A375 (cell line): ENCODE results near the gene MRPL17. TPM values are rescaled to one million over a fixed set of nuclear protein-coding genes. Genes with fewer than 3 reads are reported as not detected.

Source experiments
- total RNA-seq: library from RNA; depleted of rRNA; stranded (reverse); fragments of >200 nt; shearing (Covaris generic); gene quantifications from 2 replicates; pipeline ENCODE4 v1.2.3, GENCODE V29; 2014; rRNA removed

MRPL17 gene
- total RNA-seq: 74.3 and 78.2 TPM in 2 replicates

GRCh38 chr11:6682936-6683861 is at the start of gene MRPL17:
Gene MRPL17, minus strand, starts transcription at chr11:6683340. Its CDS starts 44 bp downstream, at chr11:6683296.

DNA sequence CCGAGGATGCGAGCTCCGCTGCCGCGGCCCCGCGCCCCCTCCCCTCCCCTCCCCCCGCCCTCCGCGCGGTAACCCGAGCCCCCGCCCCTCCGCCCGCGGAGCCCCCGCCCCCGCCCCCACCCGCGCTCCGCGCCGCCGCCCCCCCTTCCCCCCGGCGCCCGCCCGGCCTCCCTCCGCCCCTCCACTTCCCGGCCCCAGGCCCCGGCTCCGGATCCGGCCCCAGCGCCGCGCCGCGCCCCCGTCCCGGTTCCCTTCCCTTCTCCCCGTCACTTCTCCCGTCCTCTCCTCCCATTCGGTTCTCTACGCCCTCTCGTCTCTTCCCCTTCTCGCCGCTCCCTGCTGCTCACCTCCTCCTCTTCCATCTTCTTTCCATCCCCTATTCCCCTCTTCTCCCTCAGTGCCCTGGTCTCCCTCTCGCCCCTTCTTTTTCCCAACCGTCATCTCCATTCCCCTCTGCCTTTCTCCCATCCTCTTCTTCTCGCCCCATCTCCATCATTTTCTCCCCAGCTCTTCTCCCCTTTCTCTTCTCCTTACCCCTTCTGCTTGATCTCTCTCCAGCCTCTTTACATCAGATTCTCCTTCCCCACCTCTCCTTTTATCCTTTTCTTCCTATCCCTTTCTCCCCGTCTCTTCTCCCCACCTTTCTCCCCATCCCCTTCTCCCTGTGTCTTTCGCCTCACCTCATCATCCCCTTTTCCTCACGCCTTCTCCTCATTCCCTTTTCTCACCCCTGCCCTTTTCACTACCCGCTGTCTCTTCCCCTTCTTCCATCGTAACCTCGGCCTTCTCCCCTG is 27.2 kb downstream of the MRPL17 start, which contains the start of gene DCHS1:
Gene DCHS1 (minus strand): TSS at position 20 of the 794 bp plus-strand sequence. CDS start 14,196 bp downstream, outside the sequence.

Other genes starting within 250 kb of the MRPL17 start
- 0.45 and 0.53 TPM in 2 replicates for gene HPX, start 242.4 kb downstream of the MRPL17 start, total RNA-seq
- gene TRIM3, start 209.4 kb downstream of the MRPL17 start, total RNA-seq: 12.4 TPM in 2 replicates
- gene ARFIP2, start 202.0 kb downstream of the MRPL17 start, total RNA-seq: 72.9 and 85.0 TPM in 2 replicates
- gene TIMM10B, start 201.8 kb downstream of the MRPL17 start, total RNA-seq: 24.4 and 34.9 TPM in 2 replicates
- 12.2 and 12.9 TPM in 2 replicates for gene DNHD1, start 186.1 kb downstream of the MRPL17 start, total RNA-seq
- 14.3 and 18.4 TPM in 2 replicates for gene RRP8, start 79.7 kb downstream of the MRPL17 start, total RNA-seq
- gene ILK, start 79.6 kb downstream of the MRPL17 start, total RNA-seq: 64.3 and 66.9 TPM in 2 replicates
- gene TAF10, start 71.1 kb downstream of the MRPL17 start, total RNA-seq: 126 and 155 TPM in 2 replicates
- gene TPP1, start 63.9 kb downstream of the MRPL17 start, total RNA-seq: 11.5 and 14.2 TPM in 2 replicates
- 0.90 and 1.1 TPM in 2 replicates for gene DCHS1, start 27.5 kb downstream of the MRPL17 start, total RNA-seq
- 0.08 TPM in 1 of 2 replicates, not detected in the other for gene OR2AG2, start 88.6 kb upstream of the MRPL17 start, total RNA-seq
- gene OR2AG1, start 99.7 kb upstream of the MRPL17 start, total RNA-seq: not detected in 2 replicates
- 0.11 and 0.19 TPM in 2 replicates for gene OR6A2, start 116.3 kb upstream of the MRPL17 start, total RNA-seq
- gene OR10A5, start 162.3 kb upstream of the MRPL17 start, total RNA-seq: not detected in 2 replicates
- gene OR10A2, start 179.7 kb upstream of the MRPL17 start, total RNA-seq: not detected in 2 replicates
- not detected in 2 replicates for gene OR10A4, start 193.3 kb upstream of the MRPL17 start, total RNA-seq
- gene OR2D2, start 209.2 kb upstream of the MRPL17 start, total RNA-seq: 0.40 TPM in 1 of 2 replicates, not detected in the other
- gene OR2D3, start 237.7 kb upstream of the MRPL17 start, total RNA-seq: not detected in 2 replicates
- gene ZNF215, start 243.1 kb upstream of the MRPL17 start, total RNA-seq: 4.3 and 4.8 TPM in 2 replicates